KOPT-K1 (cell line): ENCODE data around the gene RPUSD1.

ENCODE experiments used
- H3K27ac ChIP-seq: fragments of 200-600 bp; sonication (generic); 2 replicates; pipeline ENCODE4 v1.5.1; 2016; ENCODE audit warnings: antibody characterized with exemption, mild to moderate bottlenecking, low read depth, low read length; ENCODE audit not compliant: poor library complexity, severe bottlenecking
- H3K36me3 ChIP-seq: fragments of 200-600 bp; sonication (generic); 2 replicates; pipeline ENCODE4 v1.5.1; 2017; ENCODE audit warnings: antibody characterized with exemption, mild to moderate bottlenecking, low read length, moderate library complexity; ENCODE audit not compliant: insufficient read depth
- H3K9me3 ChIP-seq: fragments of 200-600 bp; sonication (generic); 2 replicates; pipeline ENCODE4 v1.5.1; 2017; ENCODE audit warnings: antibody characterized with exemption, low read length, mild to moderate bottlenecking; ENCODE audit not compliant: insufficient read depth, poor library complexity, severe bottlenecking

RPUSD1 gene

DNA sequence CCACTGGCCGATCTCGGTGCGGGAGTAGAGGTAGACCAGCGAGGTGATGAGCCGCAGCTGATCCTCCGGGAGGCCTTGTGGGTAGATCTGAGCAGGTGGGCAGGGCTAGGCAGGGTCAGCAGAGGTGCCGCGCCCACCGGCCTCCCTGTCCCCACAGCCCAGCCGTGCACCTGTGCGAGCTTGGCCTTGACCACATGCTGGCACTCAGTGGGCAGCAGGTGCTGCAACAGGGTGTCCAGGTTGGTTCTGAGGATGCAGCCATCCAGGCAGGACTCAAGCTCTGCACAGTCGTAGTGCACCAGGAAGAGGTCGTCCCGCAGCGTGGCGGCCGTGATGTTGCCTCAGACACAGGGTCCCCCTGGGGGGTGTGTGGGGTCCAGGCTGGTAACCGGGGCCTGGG lies 15.2 kb downstream of the RPUSD1 start:
- no peaks in the 10 kb centered on the region for H3K36me3 ChIP-seq
- no peak overlapping the region for H3K27ac ChIP-seq
- no peaks in the 10 kb centered on the region for H3K9me3 ChIP-seq

DNA sequence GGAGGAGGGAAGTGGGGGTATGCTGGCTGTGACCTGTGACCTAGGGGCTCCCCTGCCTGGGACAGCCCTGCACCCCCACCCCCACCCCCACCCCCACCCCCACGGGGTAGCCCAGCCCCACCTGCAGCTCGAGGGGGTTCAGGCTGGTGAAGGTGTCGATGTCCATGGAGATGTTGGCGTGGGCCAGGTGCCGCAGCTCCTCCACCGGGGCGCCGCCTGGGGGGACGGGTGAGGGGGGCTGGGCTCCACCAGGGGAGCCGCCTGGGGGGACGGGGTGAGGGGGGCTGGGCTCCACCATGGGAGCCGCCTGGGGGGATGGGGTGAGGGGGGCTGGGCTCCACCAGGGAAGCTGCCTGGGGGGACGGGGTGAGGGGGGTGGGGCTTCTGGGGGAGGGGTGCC lies 17.8 kb downstream of the RPUSD1 start:
- Histone ChIP-seq H3K36me3 (no peaks in the 10 kb centered on the region), H3K27ac (no peak overlapping the region), H3K9me3 (no peaks in the 10 kb centered on the region)

DNA sequence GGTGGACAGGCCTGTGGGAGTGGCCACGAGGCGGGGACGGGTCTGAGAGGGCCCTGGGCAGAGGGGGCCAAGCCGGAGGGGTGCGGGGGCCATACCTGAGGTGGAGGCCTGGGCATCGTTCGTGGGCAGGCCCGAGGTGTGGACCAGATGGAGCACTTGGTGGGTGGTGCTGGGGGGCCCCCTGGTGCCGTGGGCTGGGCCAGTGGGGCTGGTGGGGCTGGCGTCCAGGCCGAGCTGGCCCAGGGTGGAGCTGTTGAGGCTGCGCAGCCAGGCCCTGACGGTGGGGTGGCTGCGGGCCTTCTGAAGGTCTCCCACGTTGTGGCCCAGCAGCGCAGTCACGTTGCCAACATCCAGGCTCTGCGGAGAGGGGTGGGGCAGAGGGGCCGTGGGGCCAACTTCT lies 18.2 kb downstream of the RPUSD1 start:
- Histone ChIP-seq H3K9me3 (no peaks in the 10 kb centered on the region), H3K36me3 (no peaks in the 10 kb centered on the region), H3K27ac (no peak overlapping the region)

DNA sequence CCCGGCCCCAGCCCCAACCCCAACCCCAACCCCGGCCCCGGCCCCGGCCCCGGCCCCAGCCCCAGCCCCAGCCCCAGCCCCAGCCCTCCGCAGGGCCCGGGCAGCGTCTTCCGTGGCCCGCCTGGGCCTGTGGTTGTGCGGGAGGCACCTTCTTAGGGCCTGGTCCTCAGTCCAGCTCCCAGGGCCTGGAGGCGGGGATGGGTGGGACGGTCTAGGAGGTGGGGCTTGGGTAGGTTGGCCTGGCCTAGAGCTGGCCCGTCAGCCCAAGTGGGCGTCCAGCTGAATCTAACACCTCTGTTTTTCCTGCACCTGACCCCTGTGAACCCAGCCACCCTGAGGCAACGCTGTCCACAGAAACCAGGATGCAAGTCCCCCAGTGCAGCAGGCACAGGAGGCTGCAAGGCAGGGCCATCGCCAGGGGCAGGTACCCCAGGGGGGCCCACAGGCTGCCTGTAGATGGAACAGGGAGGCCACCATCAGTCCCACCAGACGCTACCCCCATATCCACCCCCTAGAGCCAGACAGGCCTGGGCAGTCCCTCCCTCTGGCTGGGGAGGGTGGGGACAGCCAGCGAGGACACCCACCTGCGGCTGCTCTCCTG lies 18.9 kb downstream of the RPUSD1 start:
- Histone ChIP-seq H3K9me3 (no peaks in the 10 kb centered on the region), H3K36me3 (no peaks in the 10 kb centered on the region), H3K27ac (no peak overlapping the region)

DNA sequence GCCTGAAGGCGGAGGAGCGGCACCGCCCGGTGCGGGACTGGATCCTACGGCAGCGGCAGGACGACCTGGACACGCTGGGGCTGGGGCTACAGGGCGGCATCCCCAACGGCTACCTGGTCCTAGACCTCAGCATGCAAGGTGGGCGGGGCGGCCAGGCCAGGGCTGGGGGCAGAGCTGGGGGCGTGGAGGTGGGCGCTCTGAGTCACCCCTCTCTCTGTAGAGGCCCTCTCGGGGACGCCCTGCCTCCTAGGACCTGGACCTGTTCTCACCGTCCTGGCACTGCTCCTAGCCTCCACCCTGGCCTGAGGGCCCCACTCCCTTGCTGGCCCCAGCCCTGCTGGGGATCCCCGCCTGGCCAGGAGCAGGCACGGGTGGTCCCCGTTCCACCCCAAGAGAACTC lies 19.8 kb downstream of the RPUSD1 start:
- H3K9me3 ChIP-seq: no peaks in the 10 kb centered on the region
- H3K27ac ChIP-seq: no peak overlapping the region
- H3K36me3 ChIP-seq: no peaks in the 10 kb centered on the region

DNA sequence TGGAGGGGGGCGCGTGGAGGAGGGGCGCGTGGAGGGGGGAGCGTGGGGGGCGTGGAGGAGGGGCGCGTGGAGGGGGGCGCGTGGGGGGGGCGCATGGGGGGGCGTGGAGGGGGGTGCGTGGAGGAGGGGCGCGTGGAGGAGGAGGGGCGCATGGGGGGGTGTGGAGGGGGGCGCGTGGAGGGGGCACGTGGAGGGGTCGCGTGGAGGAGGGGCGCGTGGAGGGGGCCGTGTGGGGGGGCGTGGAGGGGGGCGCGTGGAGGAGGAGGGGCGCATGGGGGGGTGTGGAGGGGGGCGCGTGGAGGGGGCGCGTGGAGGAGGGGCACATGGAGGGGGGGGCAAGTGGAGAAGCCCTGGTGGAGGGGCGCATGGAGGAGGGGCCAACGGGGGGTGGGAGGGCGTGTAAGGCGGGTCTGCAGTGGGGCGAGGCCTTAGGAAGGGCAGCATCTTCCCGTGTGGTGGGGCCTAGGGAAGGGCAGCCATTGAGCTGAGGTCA lies 20.4 kb downstream of the RPUSD1 start:
- Histone ChIP-seq H3K9me3 (no peaks in the 10 kb centered on the region), H3K36me3 (no peaks in the 10 kb centered on the region)

DNA sequence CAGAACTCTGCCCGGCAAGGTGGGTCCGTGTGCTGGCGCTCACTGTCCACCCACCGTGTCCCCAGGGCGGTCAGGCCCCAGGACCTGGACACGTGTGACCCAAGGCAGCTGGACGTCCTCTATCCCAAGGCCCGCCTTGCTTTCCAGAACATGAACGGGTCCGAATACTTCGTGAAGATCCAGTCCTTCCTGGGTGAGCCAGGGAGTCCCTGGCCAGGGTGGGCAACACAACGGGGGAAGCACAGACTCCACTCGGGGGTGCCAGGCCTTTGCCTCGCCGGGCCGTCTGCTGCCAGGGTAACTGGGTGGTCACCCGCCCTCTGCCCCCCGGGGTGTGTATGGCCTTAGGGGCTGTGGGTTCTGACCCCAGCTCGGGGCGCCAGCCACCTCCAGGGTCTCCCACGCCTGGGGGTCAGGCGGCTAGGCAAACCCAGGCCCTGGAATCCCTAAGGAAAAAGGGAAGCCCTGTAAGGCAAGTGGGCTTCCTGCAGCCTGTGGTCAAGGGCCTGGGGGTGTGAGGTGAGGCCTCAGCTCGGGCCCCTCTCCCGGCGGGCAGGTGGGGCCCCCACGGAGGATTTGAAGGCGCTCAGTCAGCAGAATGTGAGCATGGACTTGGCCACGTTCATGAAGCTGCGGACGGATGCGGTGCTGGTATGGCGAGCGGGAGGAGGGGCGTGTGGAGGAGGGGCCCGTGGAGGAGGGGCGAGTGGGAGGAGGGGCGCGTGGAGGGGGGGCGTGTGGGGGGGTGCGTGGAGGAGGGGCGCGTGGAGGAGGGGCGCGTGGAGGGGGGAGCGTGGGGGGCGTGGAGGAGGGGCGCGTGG lies 21.2 kb downstream of the RPUSD1 start:
- Histone ChIP-seq H3K9me3 (no peaks in the 10 kb centered on the region), H3K36me3 (no peaks in the 10 kb centered on the region), H3K27ac (no peak overlapping the region)

More for the DNA sequence above, 20.4 kb downstream of the RPUSD1 start:
- H3K27ac ChIP-seq: no peak overlapping the region

DNA sequence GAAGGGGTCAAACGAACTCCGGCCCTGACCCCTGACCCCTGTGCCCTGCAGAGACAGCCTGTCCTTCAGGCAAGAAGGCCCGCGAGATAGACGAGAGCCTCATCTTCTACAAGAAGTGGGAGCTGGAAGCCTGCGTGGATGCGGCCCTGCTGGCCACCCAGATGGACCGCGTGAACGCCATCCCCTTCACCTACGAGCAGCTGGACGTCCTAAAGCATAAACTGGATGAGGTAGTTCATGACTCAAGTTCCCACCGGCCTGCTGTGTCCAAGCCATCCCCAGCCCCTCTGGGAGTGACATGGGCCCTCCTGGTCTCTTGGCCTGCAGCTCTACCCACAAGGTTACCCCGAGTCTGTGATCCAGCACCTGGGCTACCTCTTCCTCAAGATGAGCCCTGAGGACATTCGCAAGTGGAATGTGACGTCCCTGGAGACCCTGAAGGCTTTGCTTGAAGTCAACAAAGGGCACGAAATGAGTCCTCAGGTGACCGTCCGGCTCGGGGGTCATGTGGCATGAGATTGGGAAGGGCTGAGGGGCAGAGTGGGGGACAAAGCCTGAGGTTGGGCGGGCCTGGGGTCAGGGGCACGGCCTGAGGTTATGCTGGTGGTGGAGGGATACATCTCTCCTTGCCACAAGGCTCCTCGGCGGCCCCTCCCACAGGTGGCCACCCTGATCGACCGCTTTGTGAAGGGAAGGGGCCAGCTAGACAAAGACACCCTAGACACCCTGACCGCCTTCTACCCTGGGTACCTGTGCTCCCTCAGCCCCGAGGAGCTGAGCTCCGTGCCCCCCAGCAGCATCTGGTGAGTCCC lies 22.0 kb downstream of the RPUSD1 start:
- no peak overlapping the region for H3K27ac ChIP-seq
- no peaks in the 10 kb centered on the region for H3K36me3 ChIP-seq
- H3K9me3 ChIP-seq: no peaks in the 10 kb centered on the region

DNA sequence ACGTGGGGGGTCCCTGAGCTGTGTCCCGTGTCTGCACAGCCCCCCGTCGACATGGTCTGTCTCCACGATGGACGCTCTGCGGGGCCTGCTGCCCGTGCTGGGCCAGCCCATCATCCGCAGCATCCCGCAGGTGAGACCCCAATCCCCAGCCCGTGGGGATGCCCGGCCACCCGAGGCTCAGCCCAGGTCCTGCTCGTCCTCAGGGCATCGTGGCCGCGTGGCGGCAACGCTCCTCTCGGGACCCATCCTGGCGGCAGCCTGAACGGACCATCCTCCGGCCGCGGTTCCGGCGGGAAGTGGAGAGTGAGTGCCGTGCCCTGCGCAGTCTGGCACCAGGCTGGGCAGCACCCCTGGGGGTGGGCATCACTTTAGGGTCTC lies 22.7 kb downstream of the RPUSD1 start:
- Histone ChIP-seq H3K36me3 (no peaks in the 10 kb centered on the region), H3K9me3 (no peaks in the 10 kb centered on the region), H3K27ac (no peak overlapping the region)

DNA sequence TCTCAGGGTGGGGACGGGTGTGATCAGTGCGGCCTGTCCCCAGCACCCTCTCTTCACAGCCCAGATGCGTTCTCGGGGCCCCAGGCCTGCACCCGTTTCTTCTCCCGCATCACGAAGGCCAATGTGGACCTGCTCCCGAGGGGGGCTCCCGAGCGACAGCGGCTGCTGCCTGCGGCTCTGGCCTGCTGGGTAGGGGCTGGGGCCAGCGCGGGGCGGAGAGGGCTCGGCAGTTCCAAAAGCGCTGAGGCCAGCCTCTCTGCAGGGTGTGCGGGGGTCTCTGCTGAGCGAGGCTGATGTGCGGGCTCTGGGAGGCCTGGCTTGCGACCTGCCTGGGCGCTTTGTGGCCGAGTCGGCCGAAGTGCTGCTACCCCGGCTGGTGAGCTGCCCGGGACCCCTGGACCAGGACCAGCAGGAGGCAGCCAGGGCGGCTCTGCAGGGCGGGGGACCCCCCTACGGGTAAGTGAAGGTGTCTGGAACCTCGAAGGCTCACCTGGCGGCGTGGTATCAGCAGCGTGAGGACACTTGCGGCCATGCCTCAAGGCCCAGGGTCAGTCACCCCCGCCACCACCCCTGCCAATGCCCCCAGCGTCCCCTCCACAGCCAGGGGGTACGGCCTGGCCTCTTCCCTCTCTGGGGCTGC lies 23.2 kb downstream of the RPUSD1 start:
- H3K27ac ChIP-seq: no peak overlapping the region
- H3K9me3 ChIP-seq: no peaks in the 10 kb centered on the region
- no peaks in the 10 kb centered on the region for H3K36me3 ChIP-seq

DNA sequence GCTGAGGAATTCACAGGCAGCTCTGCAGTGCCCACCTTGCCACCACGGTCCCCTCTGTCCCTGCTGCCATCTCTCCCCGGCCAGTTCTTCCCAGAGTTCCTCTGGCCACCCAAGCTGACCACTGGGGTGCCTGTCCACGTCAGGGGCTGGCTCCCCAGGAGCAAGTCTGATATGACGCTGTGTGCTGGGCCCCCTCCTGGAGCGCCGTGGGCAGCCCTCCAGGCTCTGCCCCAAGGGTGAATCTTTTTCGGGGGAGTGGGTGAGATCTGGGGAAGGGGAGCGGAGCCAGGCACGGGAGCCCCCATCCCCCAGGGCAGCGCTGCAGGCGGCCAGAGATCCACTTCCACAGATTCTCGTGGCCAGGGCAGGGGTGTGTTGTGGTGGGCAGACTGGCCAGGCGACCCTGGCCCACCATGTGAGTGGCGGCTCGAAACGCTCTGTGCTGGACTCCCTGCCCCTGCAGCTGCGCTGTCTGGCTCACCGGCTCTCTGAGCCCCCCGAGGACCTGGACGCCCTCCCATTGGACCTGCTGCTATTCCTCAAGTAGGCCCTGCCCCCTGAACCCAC lies 23.9 kb downstream of the RPUSD1 start:
- Histone ChIP-seq H3K9me3 (no peaks in the 10 kb centered on the region), H3K27ac (no peak overlapping the region), H3K36me3 (no peaks in the 10 kb centered on the region)

DNA sequence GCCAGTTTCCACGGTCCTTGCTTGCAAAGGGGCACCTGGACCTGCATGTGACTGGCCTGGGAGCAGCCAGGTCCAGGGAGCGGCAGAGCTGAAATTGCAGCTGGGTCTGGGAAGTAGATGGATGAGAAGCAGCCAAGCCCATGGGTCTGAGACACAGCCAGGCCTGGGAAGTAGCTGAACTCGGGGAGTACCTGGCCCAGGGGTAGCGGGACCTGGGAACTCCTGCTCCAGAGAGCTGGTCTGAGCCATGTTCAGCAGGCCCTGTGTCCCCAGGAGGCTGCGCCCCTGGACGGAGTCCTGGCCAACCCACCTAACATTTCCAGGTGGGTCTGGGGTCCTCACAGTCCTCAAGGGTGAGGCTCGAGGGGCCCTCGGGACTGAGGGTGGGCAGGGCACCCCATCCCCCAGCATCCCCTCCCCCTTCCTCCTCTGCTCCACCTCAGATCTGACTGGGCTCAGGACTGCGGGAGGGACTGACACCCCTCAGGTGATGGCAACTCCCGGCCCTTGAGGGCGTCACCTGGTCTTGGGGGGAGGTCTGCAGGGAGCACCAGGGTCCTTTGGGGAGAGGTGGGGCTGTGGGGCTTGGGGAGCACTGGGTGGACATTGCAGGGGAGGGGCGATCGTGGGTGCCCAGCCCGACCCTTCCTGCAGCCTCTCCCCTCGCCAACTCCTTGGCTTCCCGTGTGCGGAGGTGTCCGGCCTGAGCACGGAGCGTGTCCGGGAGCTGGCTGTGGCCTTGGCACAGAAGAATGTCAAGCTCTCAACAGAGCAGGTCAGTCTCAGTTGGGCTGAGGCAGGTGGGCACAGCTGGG lies 24.6 kb downstream of the RPUSD1 start:
- H3K27ac ChIP-seq: no peak overlapping the region
- no peaks in the 10 kb centered on the region for H3K36me3 ChIP-seq

DNA sequence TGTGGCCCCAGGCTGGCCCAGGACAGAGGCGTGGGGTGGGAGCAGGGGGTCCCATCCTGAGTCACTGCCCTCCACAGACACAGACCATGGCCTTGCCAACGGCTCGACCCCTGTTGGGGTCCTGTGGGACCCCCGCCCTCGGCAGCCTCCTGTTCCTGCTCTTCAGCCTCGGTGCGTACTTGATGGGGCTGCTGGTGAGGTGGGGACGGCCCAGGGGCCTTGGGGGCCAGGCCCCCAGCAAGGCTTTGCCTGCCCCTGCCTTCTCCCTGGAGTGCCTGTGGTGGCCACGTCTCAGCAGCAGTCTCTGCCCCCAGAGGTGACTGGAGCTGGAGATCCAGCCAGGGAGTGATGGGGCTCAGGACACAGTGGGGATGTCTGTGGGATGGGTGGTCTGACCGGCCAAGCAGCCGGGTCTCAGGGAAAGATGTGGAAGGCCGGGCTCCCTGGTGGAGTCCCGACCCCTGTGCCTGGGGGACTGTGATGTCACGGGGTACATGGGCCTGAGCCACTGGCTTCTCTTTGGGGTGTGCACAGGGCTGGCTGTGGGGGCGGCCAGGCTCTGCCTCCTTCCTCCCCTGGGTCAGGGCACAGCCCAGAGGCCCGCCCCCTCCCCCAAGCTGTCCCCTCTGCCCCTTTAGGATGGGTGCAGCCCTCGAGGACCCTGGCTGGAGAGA lies 25.4 kb downstream of the RPUSD1 start:
- H3K27ac ChIP-seq: no peak overlapping the region
- no peaks in the 10 kb centered on the region for H3K9me3 ChIP-seq
- H3K36me3 ChIP-seq: no peaks in the 10 kb centered on the region

More for the DNA sequence above, 24.6 kb downstream of the RPUSD1 start:
- H3K9me3 ChIP-seq: no peaks in the 10 kb centered on the region
